Measurements from ENCODE around the gene KIF16B. TPM values are rescaled to one million over a fixed set of nuclear protein-coding genes. Genes with fewer than 3 reads are reported as not detected.
A peak's percentile ranks its signal among the peaks of the same experiment; 100 is the strongest.

The KIF16B gene
- total RNA-seq, 4 donors from 2014 or later = 19.9 to 40.2 (median 20.5) TPM

DNA sequence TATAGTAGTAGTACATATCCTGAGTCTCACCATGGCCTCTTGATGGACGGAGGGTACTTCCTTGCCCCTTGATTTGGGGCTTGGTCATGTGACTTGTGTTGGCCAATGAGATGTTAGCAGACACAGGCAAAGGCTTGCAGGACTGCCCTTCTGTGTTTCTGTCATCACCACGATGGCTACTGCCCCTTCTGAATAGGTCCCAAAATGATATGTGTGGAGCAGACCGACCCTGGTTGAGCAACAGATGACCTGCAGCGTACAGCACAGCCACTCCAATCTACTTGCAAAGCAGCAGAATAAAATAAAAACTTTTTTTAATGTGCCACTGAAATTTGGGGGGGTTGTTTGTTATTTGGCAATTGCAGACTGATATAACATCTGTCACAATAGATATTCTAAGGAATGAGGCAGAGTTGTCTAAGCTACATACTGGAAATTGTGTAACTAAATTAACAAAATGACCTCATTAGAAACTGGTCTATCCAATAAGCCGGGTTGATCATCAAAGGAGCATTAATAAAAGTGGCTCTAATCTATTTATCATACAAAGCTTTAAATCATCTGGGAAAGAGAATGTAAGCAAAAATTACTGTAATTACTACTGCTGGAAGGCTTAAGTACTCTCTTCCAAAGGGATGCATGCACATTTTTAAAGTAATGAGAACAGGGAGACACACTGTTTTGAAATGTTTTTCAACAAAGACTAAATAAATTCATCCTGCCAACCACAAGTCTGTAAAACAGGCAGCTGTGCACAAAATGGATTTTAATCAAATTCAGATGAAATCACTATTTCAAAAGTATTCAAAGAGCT, 209.5 kb downstream of the KIF16B start:
- no peak overlapping the region for H3K4me3 ChIP-seq
- no peaks in the 10 kb centered on the region for H3K27me3 ChIP-seq
- DNase-seq (ENCODE audit: low spot score in 2 of 2) = no peak
- peak overlapping the region in 1 of 4 donors; percentile 44 for H3K27ac ChIP-seq
- H3K4me1 ChIP-seq = peaks cover 0 to 14% (median 0%) of the 10 kb centered on the region in 4 donors
- WGBS, 2 donors = 42 to 57% methylated on average over 5 of the region's 5 CpGs
- H3K9me3 ChIP-seq = no peaks in the 10 kb centered on the region
- TF ChIP-seq EP300 (IDR thresholded peaks at IDR 0.05) (no peak), POLR2A (IDR thresholded peaks at IDR 0.05) (no peak)
- TF ChIP-seq, protein P1, sequence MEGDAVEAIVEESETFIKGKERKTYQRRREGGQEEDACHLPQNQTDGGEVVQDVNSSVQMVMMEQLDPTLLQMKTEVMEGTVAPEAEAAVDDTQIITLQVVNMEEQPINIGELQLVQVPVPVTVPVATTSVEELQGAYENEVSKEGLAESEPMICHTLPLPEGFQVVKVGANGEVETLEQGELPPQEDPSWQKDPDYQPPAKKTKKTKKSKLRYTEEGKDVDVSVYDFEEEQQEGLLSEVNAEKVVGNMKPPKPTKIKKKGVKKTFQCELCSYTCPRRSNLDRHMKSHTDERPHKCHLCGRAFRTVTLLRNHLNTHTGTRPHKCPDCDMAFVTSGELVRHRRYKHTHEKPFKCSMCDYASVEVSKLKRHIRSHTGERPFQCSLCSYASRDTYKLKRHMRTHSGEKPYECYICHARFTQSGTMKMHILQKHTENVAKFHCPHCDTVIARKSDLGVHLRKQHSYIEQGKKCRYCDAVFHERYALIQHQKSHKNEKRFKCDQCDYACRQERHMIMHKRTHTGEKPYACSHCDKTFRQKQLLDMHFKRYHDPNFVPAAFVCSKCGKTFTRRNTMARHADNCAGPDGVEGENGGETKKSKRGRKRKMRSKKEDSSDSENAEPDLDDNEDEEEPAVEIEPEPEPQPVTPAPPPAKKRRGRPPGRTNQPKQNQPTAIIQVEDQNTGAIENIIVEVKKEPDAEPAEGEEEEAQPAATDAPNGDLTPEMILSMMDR (IDR thresholded peaks at IDR 0.05) = no peak
- peaks cover 0 to 40% (median 0%) of the 10 kb centered on the region in 3 donors for H3K36me3 ChIP-seq

DNA sequence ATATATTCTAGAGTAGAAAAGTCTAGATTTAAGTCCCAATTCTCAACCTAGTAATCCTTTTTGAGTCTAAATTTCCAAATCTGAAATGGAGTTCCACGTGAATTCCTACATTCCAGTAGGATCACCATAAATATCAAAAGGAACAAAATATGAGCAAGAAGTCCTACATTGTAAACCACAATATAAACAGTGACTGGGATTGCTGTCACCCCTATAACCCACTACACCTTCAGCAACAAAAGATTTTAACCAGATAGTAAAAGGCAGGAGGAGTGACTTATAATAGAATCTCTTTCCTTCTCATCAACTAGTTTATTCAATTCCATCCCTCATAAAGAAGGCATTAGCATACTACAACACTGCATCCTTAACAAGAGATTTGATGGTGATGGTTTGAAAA, 210.6 kb downstream of the KIF16B start:
- peaks cover 0 to 38% (median 0%) of the 10 kb centered on the region in 3 donors for H3K36me3 ChIP-seq
- no peak overlapping the region for H3K4me3 ChIP-seq
- TF ChIP-seq POLR2A (IDR thresholded peaks at IDR 0.05) (no peak), EP300 (IDR thresholded peaks at IDR 0.05) (no peak)
- 96% methylated on average over 1 of the region's 1 CpG for WGBS, 2 donors
- DNase-seq (ENCODE audit: low spot score in 2 of 2) = no peak
- H3K27ac ChIP-seq = no peak overlapping the region
- no peaks in the 10 kb centered on the region for H3K9me3 ChIP-seq
- H3K27me3 ChIP-seq = no peaks in the 10 kb centered on the region
- peaks cover 0 to 14% (median 0%) of the 10 kb centered on the region in 4 donors for H3K4me1 ChIP-seq

DNA sequence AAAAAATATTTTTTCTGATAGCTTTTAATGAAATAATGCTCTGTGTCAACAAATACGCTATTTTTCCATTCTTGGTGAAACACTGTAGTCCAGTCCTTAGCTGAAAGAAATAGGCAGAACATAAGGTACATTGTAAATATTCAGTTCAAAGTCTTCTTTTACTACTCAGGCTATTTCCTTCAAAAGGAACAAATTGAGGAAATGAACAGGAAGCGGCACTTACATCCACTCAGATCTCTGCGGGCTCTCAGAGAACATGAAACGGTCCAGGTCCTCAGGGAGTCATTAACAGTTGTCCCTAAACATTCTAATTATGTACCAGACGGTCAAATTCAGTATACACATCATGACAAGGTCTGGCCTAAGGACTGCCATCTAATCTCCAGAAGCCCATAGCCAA, 212.6 kb downstream of the KIF16B start:
- WGBS, 2 donors = 78 to 81% methylated on average over 5 of the region's 5 CpGs
- TF ChIP-seq EP300 (IDR thresholded peaks at IDR 0.05) (no peak), POLR2A (IDR thresholded peaks at IDR 0.05) (no peak)
- TF ChIP-seq, protein P1 (IDR thresholded peaks at IDR 0.05) = no peak

DNA sequence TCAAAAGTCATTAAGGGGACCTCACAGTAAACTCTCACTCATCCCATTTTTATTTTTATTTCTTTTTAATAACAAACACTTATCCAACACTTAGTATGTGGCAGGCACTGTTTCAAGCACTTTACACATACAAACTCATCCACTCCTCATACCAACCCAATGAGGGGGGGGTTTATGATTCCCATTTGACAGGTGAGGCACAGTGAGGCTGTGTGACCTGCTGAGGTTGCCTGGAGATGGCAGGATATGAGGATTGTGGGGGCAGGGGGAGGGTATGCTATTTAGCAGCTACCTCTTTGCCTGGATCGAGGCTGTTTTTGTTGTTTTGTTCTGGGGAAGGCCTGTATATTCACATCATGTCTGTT, 219.8 kb downstream of the KIF16B start:
- whole genome bisulfite sequencing, 2 donors = 80 to 85% methylated on average over 1 of the region's 1 CpG

More for the DNA sequence above, 212.6 kb downstream of the KIF16B start:
- no peak for DNase-seq (ENCODE audit: low spot score in 2 of 2)
- H3K27me3 ChIP-seq = no peaks in the 10 kb centered on the region
- H3K4me1 ChIP-seq = peaks cover 0 to 14% (median 0%) of the 10 kb centered on the region in 4 donors
- H3K27ac ChIP-seq = no peak overlapping the region
- H3K4me3 ChIP-seq = no peak overlapping the region
- H3K36me3 ChIP-seq = peaks cover 0 to 18% (median 0%) of the 10 kb centered on the region in 3 donors
- no peaks in the 10 kb centered on the region for H3K9me3 ChIP-seq

DNA sequence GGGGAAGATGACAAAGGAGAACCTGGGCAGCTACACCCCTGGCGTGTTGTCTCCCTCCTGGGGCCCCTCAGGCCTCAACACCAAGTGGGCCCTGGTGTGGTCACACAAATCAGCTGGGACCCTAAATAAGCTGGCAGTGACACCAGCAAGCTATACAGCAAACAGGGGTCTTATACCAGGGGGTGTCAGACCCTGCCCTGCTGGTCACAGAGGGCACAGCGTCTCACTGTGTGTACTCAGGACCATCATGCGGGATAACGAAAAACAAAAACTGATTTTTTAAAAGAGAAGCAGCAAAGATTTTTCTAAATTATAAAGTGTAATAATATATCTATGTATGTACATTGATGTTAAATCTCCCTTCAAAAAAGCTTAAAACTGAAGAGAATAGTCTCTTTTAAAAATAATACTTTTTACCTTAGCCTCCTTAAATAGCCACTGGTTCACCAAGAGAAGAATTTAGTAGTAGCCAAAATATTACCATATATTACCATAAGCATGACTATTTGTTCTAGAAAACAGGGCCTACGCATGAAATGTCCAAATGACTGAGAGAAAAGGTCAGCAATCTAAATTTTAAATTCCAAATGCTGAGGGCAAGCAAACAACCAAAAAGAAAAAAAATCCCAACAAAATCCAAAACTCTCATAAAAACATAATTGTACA, 220.4 kb downstream of the KIF16B start:
- peak overlapping the region in 3 of 4 donors; percentile 25 to 82 (median 82) for H3K27ac ChIP-seq

More for the DNA sequence above, 219.8 kb downstream of the KIF16B start:
- H3K4me1 ChIP-seq = peaks cover 0 to 6% (median 0%) of the 10 kb centered on the region in 4 donors
- H3K27me3 ChIP-seq = no peaks in the 10 kb centered on the region
- H3K27ac ChIP-seq = peak overlapping the region in 2 of 4 donors; percentile 82
- DNase-seq (ENCODE audit: low spot score in 2 of 2) = no peak
- peaks cover 0 to 20% (median 0%) of the 10 kb centered on the region in 3 donors for H3K36me3 ChIP-seq
- no peaks in the 10 kb centered on the region for H3K9me3 ChIP-seq
- no peak overlapping the region for H3K4me3 ChIP-seq
- TF ChIP-seq, protein P1 (IDR thresholded peaks at IDR 0.05) = no peak

More for the DNA sequence above, 220.4 kb downstream of the KIF16B start:
- Histone ChIP-seq H3K36me3 (peaks cover 0 to 15% (median 0%) of the 10 kb centered on the region in 3 donors), H3K4me1 (peaks cover 0 to 6% (median 0%) of the 10 kb centered on the region in 4 donors), H3K4me3 (no peak overlapping the region), H3K9me3 (no peaks in the 10 kb centered on the region), H3K27me3 (no peaks in the 10 kb centered on the region)
- TF ChIP-seq EP300 (IDR thresholded peaks at IDR 0.05) = no peak
- TF ChIP-seq, protein P1 (IDR thresholded peaks at IDR 0.05) = no peak
- WGBS, 2 donors = 80 to 88% methylated on average over 5 of the region's 5 CpGs
- DNase-seq (ENCODE audit: low spot score in 2 of 2) = no peak
